Anterior cingulate cortex (tissue), 58 donors: ENCODE results near the gene ARRDC5.
"Not testable (repeated sequence)": the region's sequence is repeated elsewhere in the genome, so short reads cannot be mapped to it uniquely, and the experiment has no call there.

Experiments used
- DNase-seq, 58 donors: peaks; one replicate each; lab custom pipeline; 2025; lab: John Stamatoyannopoulos, UW

The ARRDC5 gene

GRCh38 chr19:4910594-4911281 is 8.0 kb upstream of the ARRDC5 start:
- DNase-seq, result peak in 13 of 58 donors; percentile 2 to 31 (median 17)

DNA sequence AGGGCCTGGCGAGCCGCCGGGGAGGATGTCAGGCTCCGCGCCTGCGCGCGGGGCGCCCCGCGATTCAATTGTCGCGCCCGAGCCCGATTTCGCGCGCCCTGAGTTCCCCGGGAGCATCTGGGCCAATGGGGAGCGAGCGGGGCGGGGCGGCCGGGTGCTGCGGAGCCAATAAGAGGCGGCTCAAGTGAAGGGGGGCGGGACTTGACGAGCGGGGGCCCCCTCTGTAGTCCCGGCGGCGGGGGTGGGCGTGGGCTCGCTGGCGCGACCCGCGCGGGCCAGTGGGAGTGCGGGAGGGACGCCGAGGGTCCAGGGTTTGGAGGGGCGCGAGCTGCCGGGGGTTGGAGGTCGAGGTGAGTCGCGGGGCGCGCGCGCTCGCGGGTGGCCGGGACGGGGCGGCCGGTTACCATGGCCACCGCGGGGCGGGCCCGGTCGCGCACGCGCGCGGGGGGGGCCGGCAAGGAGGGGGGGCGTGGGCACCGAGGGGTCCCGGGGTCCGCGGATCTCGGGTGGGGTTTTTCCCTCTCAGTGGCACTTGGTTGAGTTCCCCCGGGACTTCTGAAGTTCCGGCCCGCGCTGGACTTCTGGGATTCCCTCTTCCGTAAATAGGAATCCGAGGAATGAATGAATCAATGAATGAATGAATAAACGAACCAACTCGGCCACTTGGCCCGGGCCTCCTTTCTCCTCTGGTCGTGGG is 7.3 kb upstream of the ARRDC5 start:
- DNase-seq, result peak; percentile 23 to 92 (median 82)

- DNase-seq, result no peak
Observed at GRCh38 chr19:4909156-4909896, 6.6 kb upstream of the ARRDC5 start, which contains the start of gene UHRF1. Gene UHRF1, plus strand, starts transcription at chr19:4909501. Its CDS starts 1,385 bp downstream, at chr19:4910886.

GRCh38 chr19:4908781-4909155 is 6.1 kb upstream of the ARRDC5 start:
- DNase-seq, result no peak

DNA sequence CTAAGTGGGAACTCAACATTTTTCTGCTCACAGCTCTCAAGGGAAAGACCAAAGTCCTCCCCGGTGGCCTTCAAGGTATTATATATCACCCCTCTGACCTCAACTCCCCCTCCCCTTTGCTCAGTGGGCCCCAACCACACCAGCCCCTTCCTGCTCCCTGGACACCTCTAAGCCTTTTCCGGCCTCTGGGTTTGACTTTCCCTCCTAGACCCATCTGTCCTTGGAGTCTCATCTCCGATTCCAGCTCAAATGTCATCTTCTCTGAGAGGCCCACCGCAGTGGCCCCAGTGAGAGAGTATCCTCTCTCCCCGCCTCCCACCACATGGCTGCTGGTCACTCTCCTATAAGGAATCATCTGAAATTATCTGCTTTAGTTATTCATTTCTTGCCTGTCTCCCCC is 5.7 kb upstream of the ARRDC5 start:
- no peak for DNase-seq

DNA sequence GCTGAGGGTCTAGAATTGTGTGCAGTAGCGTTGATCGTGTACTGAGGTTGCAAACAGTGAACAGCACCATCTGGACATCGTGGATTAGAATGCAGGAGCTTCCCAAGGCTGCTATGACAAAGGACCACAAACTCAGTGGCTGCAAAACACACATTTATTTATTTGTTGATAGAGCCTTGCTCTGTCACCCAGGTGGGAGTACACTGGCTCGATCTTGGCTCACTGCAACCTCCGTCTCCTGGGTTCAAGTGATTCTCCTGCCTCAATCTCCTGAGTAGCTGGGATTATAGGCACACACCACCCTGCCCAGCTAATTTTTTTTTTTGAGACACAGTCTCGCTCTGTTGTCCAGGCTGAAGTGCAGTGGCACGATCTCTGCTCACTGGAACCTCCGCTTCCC is 4.3 kb upstream of the ARRDC5 start:
- no peak for DNase-seq

GRCh38 chr19:4904481-4904880 is 1.8 kb upstream of the ARRDC5 start:
- no peak for DNase-seq

- not testable (repeated sequence) for DNase-seq
Observed at GRCh38 chr19:4900879-4901278, 1.8 kb downstream of the ARRDC5 start.

DNA sequence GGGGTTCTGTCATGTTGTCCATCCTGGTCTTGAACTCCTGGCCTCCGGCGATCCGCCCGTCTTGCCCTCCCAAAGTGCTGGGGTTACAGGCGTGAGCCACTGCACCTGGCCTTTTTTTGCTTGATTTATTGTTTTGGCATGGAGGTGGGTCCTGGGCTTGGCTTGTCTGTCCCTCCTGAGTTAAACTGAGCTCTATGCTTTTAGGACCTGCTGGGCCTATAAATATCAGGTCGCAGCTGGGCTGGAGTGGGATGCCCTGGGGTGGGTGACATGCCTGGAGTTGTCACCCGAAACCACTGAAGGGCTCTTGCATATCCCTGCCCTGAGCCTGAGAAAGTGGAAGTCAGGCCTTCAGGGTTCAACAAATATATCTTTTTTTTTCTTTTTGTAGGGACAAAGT is 5.5 kb downstream of the ARRDC5 start:
- no peak for DNase-seq

- DNase-seq, result no peak
Observed at GRCh38 chr19:4896372-4896771, 6.3 kb downstream of the ARRDC5 start.

DNA sequence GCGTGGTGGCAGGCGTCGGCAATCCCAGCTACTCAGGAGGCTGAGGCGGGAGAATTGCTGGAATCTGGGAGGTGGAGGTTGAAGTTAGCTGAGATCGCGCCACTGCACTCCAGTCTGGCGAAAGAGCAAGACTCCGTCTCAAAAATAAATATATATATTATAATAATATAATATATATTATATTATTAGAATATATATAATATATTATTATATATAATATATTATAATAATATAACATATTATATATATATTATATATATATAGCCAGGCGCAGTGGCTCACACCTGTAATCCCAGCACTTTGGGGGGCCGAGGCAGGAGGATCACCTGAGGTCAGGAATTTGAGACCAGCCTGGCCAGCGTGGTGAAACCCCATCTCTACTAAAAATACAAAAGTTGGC is 9.7 kb downstream of the ARRDC5 start:
- not testable (repeated sequence) for DNase-seq

DNA sequence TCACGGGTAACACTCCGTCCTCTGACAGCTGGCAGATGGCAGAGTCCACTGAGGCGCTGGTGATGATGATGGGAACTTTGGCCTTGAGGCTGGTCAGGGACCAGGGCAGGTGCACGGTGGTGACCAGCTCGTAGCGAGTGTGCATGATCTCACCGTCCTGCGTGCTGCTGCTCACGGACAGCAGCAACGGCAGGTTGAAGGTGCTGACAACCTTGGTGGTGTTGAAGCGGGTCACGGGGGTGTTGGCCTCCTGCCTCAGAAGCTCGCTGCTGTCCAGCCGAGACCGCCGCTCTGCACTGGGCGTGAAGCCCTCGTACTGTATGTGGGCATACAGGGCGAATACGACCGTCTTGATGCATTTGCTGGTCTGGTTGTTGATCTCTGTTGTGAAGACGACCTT is 11.6 kb downstream of the ARRDC5 start:
- no peak for DNase-seq

GRCh38 chr19:4889034-4889815 is 13.5 kb downstream of the ARRDC5 start:
- DNase-seq, result no peak

GRCh38 chr19:4887803-4888202 is 14.9 kb downstream of the ARRDC5 start:
- not testable (repeated sequence) for DNase-seq

GRCh38 chr19:4884993-4885392 is 17.7 kb downstream of the ARRDC5 start:
- DNase-seq, result not testable (repeated sequence)

DNA sequence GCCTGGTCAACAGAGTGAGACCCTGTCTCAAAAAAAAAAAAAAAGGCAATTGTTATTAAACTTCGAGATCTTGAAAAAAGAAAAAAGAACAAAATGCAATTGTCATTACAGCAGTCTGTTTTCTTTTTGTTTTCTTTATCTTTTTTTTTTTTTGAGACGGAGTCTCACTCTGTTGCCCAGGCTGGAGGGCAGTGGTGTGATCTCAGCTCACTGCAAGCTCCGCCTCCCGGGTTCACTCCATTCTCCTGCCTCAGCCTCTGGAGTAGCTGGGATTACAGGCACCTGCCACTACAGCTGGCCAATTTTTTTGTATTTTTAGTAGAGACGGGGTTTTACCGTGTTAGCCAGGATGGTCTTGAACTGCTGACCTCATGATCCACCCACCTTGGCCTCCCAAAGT is 19.8 kb downstream of the ARRDC5 start:
- DNase-seq, result not testable (repeated sequence)

- no peak for DNase-seq
Observed at GRCh38 chr19:4879041-4879440, 23.7 kb downstream of the ARRDC5 start.

DNA sequence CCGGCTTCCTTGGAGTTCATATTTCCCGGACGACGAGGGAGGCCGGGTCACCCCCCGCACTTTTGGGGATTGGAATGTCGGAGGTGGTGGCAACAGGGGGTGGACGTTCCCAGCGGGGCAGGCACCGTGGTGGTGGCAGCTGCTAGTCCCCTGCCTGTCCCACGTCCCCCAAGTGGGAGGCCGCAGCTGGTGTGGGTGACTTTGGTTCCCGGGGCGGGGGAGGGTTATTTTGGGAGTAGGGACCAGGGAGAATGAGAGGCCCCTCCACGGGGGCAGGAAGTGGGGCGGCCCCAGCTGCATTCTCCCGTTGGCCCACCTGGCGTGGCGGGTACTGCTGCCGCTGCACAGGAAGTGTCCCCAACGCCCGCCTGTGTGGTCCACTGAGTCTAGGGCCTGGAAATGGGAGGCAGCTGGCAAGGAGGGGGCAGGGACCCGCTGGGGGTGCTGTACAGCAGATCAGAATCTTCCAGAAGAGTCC is 24.2 kb downstream of the ARRDC5 start:
- peak in 31 of 58 donors; percentile 33 to 95 (median 67) for DNase-seq

DNA sequence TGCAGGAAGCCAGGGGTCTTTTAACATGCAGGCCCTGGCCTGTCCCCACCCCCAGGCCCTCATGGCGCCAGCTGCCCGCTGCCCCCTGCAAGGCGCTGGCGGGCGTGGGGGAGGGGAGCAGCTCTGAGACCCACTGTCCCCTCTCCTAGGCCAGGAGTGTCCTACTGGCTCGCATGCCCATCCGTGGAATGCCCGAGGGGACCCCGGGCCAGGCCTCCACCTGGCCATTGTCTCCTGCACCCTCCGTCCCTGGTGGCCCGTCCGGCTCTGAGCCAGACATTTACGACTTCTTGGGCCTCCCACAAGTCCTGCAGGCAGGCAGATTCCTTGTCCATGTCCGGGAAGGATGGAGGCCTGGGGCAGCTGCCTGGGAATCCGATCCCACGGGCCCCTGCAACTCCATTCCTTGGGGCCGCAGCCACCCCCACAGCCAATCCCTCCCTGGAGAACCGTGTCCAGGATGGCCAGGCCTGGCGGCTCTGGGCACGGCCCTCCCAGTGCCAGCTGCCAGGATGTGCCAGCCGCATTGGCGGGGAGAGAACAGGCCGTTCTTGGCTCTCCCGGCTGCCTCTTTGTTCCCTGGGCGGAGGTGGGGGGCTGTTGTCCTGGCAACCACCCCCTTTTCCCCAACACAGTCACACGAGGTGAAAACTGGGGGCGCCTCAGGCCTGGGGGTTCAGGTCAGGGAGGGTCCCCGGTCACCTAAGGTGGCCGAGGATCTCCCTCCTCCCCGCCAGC is 24.8 kb downstream of the ARRDC5 start:
- DNase-seq, result peak; percentile 43 to 98 (median 86)

GRCh38 chr19:4873930-4874329 is 28.8 kb downstream of the ARRDC5 start:
- DNase-seq, result no peak
